H9 (cell line): ENCODE measurements around the gene TTLL12. TPM values are rescaled to one million over a fixed set of nuclear protein-coding genes. Genes with fewer than 3 reads are reported as not detected.

ENCODE experiments used
- DNase-seq: peaks from one replicate; pipeline ENCODE4 v3.0.0-alpha.2; 2017
- H2AFZ ChIP-seq: one replicate; pipeline ENCODE4 v1.6.1; 2013; ENCODE audit warnings: mild to moderate bottlenecking, low read length, control low read depth, moderate library complexity
- H2AK5ac ChIP-seq: 2 replicates; pipeline ENCODE4 v1.6.1; 2013; ENCODE audit warnings: low read length, control low read depth, mixed read lengths; ENCODE audit not compliant: insufficient read length
- H2BK120ac ChIP-seq: one replicate; pipeline ENCODE4 v1.6.1; 2013; ENCODE audit warnings: low read depth, mild to moderate bottlenecking, low read length, control low read depth, inconsistent platforms; ENCODE audit not compliant: poor library complexity, severe bottlenecking
- H2BK12ac ChIP-seq: 2 replicates; pipeline ENCODE4 v1.6.1; 2013; ENCODE audit warnings: low read length, control low read depth, mixed read lengths, low read depth; ENCODE audit not compliant: insufficient read length
- H2BK15ac ChIP-seq: 2 replicates; pipeline ENCODE4 v1.6.1; 2013; ENCODE audit warnings: low read depth, low read length, control low read depth
- H2BK20ac ChIP-seq: one replicate; pipeline ENCODE4 v1.6.1; 2013; ENCODE audit warnings: low read depth, mild to moderate bottlenecking, low read length, control low read depth, inconsistent platforms; ENCODE audit not compliant: poor library complexity, severe bottlenecking
- H2BK5ac ChIP-seq: 2 replicates; pipeline ENCODE4 v1.6.1; 2013; ENCODE audit warnings: low read length, control low read depth, mixed read lengths; ENCODE audit not compliant: insufficient read length
- H3K14ac ChIP-seq: 2 replicates; pipeline ENCODE4 v1.6.1; 2013; ENCODE audit warnings: low read length, control low read depth; ENCODE audit not compliant: insufficient read depth
- H3K18ac ChIP-seq: 2 replicates; pipeline ENCODE4 v1.6.1; 2013; ENCODE audit warnings: low read depth, mild to moderate bottlenecking, mixed read lengths, low read length, control low read depth; ENCODE audit not compliant: insufficient read length
- H3K23ac ChIP-seq: 2 replicates; pipeline ENCODE4 v1.6.1; 2013; ENCODE audit warnings: low read length, control low read depth, mixed read lengths, low read depth; ENCODE audit not compliant: insufficient read length
- H3K23me2 ChIP-seq: 2 replicates; pipeline ENCODE4 v1.6.1; 2013; ENCODE audit warnings: low read depth, mild to moderate bottlenecking, mixed read lengths, low read length, control low read depth; ENCODE audit not compliant: insufficient read length, poor library complexity, severe bottlenecking
- H3K27ac ChIP-seq: 2 replicates; pipeline ENCODE4 v1.5.1; 2013; ENCODE audit warnings: low read length, control low read depth, mixed read lengths, low read depth; ENCODE audit not compliant: insufficient read length
- H3K27me3 ChIP-seq: 2 replicates; pipeline ENCODE4 v1.6.1; 2013; ENCODE audit warnings: low read length, control low read depth, inconsistent platforms; ENCODE audit not compliant: insufficient read depth
- H3K4ac ChIP-seq: 2 replicates; pipeline ENCODE4 v1.6.1; 2013; ENCODE audit warnings: low read depth, mild to moderate bottlenecking, control low read depth, inconsistent platforms, low read length, moderate library complexity
- H3K4me1 ChIP-seq: 2 replicates; pipeline ENCODE4 v1.6.1; 2013; ENCODE audit warnings: low read length, control low read depth, inconsistent platforms; ENCODE audit not compliant: insufficient read depth
- H3K4me2 ChIP-seq: 2 replicates; pipeline ENCODE4 v1.6.1; 2013; ENCODE audit warnings: low read length, control low read depth, mixed read lengths; ENCODE audit not compliant: insufficient read length, insufficient read depth
- H3K56ac ChIP-seq: 2 replicates; pipeline ENCODE4 v1.6.1; 2013; ENCODE audit warnings: low read depth, mild to moderate bottlenecking, mixed read lengths, low read length, control low read depth; ENCODE audit not compliant: insufficient read length
- H3K79me1 ChIP-seq: 2 replicates; pipeline ENCODE4 v1.6.1; 2013; ENCODE audit warnings: low read depth, mild to moderate bottlenecking, moderate library complexity, low read length, control low read depth, inconsistent platforms; ENCODE audit not compliant: insufficient read depth, poor library complexity, severe bottlenecking
- H3K79me2 ChIP-seq: 2 replicates; pipeline ENCODE4 v1.6.1; 2013; ENCODE audit warnings: low read length, control low read depth, inconsistent platforms; ENCODE audit not compliant: insufficient read depth
- H3K9ac ChIP-seq: 2 replicates; pipeline ENCODE4 v1.6.1; 2013; ENCODE audit warnings: low read length, control low read depth, mixed read lengths; ENCODE audit not compliant: insufficient read length; ENCODE audit errors: extremely low read depth
- H3K9me3 ChIP-seq: one replicate; pipeline ENCODE4 v1.6.1; 2013; ENCODE audit warnings: low read depth, low read length, inconsistent platforms; ENCODE audit not compliant: control insufficient read depth
- H3T11ph ChIP-seq: one replicate; pipeline ENCODE4 v1.6.1; 2013; ENCODE audit warnings: mild to moderate bottlenecking, low read length, control low read depth, inconsistent platforms
- H4K20me1 ChIP-seq: one replicate; pipeline ENCODE4 v1.6.1; 2013; ENCODE audit not compliant: control insufficient read depth, insufficient read length, insufficient read depth
- H4K5ac ChIP-seq: 2 replicates; pipeline ENCODE4 v1.6.1; 2013; ENCODE audit warnings: low read depth, mild to moderate bottlenecking, mixed read lengths, low read length, control low read depth; ENCODE audit not compliant: insufficient read length
- H4K8ac ChIP-seq: replicated peaks from 2 replicates; pipeline ENCODE4 v1.6.1; 2013; ENCODE audit warnings: low read length, control low read depth, mixed read lengths, low read depth; ENCODE audit not compliant: insufficient read length
- H4K91ac ChIP-seq: 2 replicates; pipeline ENCODE4 v1.6.1; 2013; ENCODE audit warnings: low read depth, mild to moderate bottlenecking, moderate library complexity, mixed read lengths, low read length, control low read depth; ENCODE audit not compliant: insufficient read length
- H3K27ac Mint-ChIP-seq, 3 experiments: 2 replicates in 2 of 3; 3 replicates in 1 of 3; pipeline ENCODE4 v1.8.0; 2020 to 2021; ENCODE audit warnings: mixed read lengths in 3 of 3, mild to moderate bottlenecking in 1 of 3, moderate library complexity in 1 of 3
- H3K27me3 Mint-ChIP-seq: 2 replicates; pipeline ENCODE4 v1.8.0; 2021; ENCODE audit warnings: low read depth, mild to moderate bottlenecking, moderate library complexity, mixed read lengths
- H3K36me3 Mint-ChIP-seq, 3 experiments: 2 replicates in 2 of 3; 3 replicates in 1 of 3; pipeline ENCODE4 v1.8.0; 2020 to 2021; ENCODE audit warnings: low read depth in 3 of 3, mixed read lengths in 3 of 3; ENCODE audit not compliant: insufficient read depth in 1 of 3
- H3K4me1 Mint-ChIP-seq, 2 experiments: 2 replicates each; pipeline ENCODE4 v1.8.0; 2020; ENCODE audit warnings: mixed read lengths in 2 of 2
- H3K4me3 Mint-ChIP-seq, 2 experiments: 2 replicates in 1 of 2; 3 replicates in 1 of 2; pipeline ENCODE4 v1.8.0; 2020 to 2021; ENCODE audit warnings: mild to moderate bottlenecking in 2 of 2, mixed read lengths in 2 of 2, moderate library complexity in 1 of 2
- H3K9me3 Mint-ChIP-seq, 2 experiments: 2 replicates in 1 of 2; 3 replicates in 1 of 2; pipeline ENCODE4 v1.8.0; 2020; ENCODE audit warnings: mild to moderate bottlenecking in 2 of 2, mixed read lengths in 2 of 2, moderate library complexity in 1 of 2
- WGBS: extraction: QIAGEN DNeasy Blood & Tissue Kit; methylation state at CpG from one replicate; pipeline ENCODE4 v1.1.7; 2013; ENCODE audit warnings: missing lambda C conversion rate, low lambda C conversion rate, mixed read lengths; ENCODE audit not compliant: insufficient read length; ENCODE audit errors: extremely low coverage; 5-methylcytosine and 5-hydroxymethylcytosine counted together
- total RNA-seq: library from RNA; stranded (reverse); gene quantifications from 2 replicates; pipeline ENCODE4 v1.2.1, GENCODE V29; 2021
- TF ChIP-seq, protein P1 (sequence below): fragments of 200-600 bp; sonication (generic); conservative IDR thresholded peaks from 3 replicates; pipeline ENCODE4 v1.8.0; 2021; ENCODE audit warnings: antibody characterized with exemption, mild to moderate bottlenecking

TTLL12 gene
- total RNA-seq, 1 experiment from 2014 or later, result 89.6 TPM

DNA sequence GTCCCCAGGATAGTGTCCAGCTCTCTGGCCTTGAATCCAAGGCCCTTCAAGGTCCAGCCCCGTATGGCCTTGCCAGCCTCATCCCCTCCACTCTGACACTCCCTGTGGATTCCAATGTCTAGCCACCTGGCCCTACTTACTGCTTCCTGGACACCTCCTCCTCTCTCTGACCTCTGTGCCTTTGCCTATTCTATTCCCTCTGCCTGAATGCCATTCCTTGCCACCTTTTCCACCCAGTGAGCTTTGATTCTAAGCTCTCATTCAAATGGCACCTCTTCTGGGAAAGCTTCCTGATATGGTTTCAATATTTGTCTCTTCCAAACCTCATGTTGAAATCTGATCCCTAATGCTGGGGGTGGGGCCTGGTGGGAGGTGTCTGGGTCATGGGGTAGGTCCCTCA lies 31.9 kb upstream of the TTLL12 start:
- Mint-ChIP-seq H3K4me1 (peaks cover 18 to 34% of the 10 kb centered on the region in 2 experiments), H3K4me3 (no peak overlapping the region), H3K27me3 (peaks cover 6% of the 10 kb centered on the region), H3K36me3 (no peaks in the 10 kb centered on the region; a peak in 1 of 7 replicates), H3K9me3 (no peaks in the 10 kb centered on the region), H3K27ac (no peak overlapping the region)
- no peak overlapping the region for H3K56ac ChIP-seq
- no peak overlapping the region for H4K91ac ChIP-seq
- TF ChIP-seq, protein P1, sequence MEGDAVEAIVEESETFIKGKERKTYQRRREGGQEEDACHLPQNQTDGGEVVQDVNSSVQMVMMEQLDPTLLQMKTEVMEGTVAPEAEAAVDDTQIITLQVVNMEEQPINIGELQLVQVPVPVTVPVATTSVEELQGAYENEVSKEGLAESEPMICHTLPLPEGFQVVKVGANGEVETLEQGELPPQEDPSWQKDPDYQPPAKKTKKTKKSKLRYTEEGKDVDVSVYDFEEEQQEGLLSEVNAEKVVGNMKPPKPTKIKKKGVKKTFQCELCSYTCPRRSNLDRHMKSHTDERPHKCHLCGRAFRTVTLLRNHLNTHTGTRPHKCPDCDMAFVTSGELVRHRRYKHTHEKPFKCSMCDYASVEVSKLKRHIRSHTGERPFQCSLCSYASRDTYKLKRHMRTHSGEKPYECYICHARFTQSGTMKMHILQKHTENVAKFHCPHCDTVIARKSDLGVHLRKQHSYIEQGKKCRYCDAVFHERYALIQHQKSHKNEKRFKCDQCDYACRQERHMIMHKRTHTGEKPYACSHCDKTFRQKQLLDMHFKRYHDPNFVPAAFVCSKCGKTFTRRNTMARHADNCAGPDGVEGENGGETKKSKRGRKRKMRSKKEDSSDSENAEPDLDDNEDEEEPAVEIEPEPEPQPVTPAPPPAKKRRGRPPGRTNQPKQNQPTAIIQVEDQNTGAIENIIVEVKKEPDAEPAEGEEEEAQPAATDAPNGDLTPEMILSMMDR, result no peak
- H2BK15ac ChIP-seq, result no peak overlapping the region; the same call in 1 of the 2 replicates
- no peak overlapping the region for H2AK5ac ChIP-seq
- H3K23me2 ChIP-seq, result no peaks in the 10 kb centered on the region
- H3K9ac ChIP-seq, result no peak overlapping the region
- H3T11ph ChIP-seq, result no peak overlapping the region
- H3K79me1 ChIP-seq, result no peaks in the 10 kb centered on the region
- no peak overlapping the region for H4K8ac ChIP-seq
- no peaks in the 10 kb centered on the region for H4K20me1 ChIP-seq
- H3K79me2 ChIP-seq, result no peaks in the 10 kb centered on the region
- H3K23ac ChIP-seq, result no peak overlapping the region
- no peak overlapping the region for H2AFZ ChIP-seq
- no peak overlapping the region for H3K4ac ChIP-seq
- H2BK20ac ChIP-seq, result no peak overlapping the region
- WGBS, result no CpG with 5 or more reads among the region's 1 CpG
- no peak for DNase-seq
- H3K27ac ChIP-seq, result no peak overlapping the region
- no peaks in the 10 kb centered on the region for H3K9me3 ChIP-seq
- no peak overlapping the region for H3K4me2 ChIP-seq
- no peak overlapping the region for H2BK120ac ChIP-seq
- no peak overlapping the region for H4K5ac ChIP-seq
- H2BK5ac ChIP-seq, result no peak overlapping the region
- H3K14ac ChIP-seq, result no peak overlapping the region
- no peaks in the 10 kb centered on the region; the same call in 1 of the 2 replicates for H3K4me1 ChIP-seq
- no peak overlapping the region for H3K18ac ChIP-seq
- no peak overlapping the region for H2BK12ac ChIP-seq
- no peaks in the 10 kb centered on the region for H3K27me3 ChIP-seq
